T-cell (primary cell): Measurements from ENCODE around the gene UNC5A. TPM values are rescaled to one million over a fixed set of nuclear protein-coding genes. Genes with fewer than 3 reads are reported as not detected.

ENCODE experiments used
- ATAC-seq, 4 experiments: fragments of 200-7000 bp in 3 of 4; fragments of 150-1000 bp in 1 of 4; cut with Tn5 transposase; replicated peaks in 1 of 4; 1 replicate in 3 of 4; 2 replicates in 1 of 4; pipeline ENCODE4 v1.10.0; 2021; ENCODE audit warnings: moderate library complexity in 3 of 4, mild to moderate bottlenecking in 2 of 4, moderate number of reproducible peaks in 1 of 4
- CTCF ChIA-PET, 2 donors: fragments of 300-600 bp; sonication (Branson Sonifier 250); formaldehyde crosslinking; loops; one replicate each; lab custom pipeline; 2022; ENCODE audit warnings: antibody characterized with exemption in 2 of 2; lab: Charles Lee
- POLR2A ChIA-PET, 2 donors: fragments of 300-600 bp; sonication (Branson Sonifier 250); formaldehyde crosslinking; loops; one replicate each; lab custom pipeline; 2022; ENCODE audit warnings: antibody characterized with exemption in 2 of 2; lab: Charles Lee
- DNase-seq, 35 experiments: peaks; one replicate each; pipeline versions ENCODE4 v3.0.0 to v3.0.0-alpha.2; 2013 to 2023
- H3K27ac ChIP-seq: one replicate; pipeline ENCODE4 v1.5.1; 2013; ENCODE audit warnings: low read length
- H3K27me3 ChIP-seq, 2 experiments: replicated peaks in 1 of 2; 1 replicate in 1 of 2; 2 replicates in 1 of 2; pipeline versions ENCODE4 v1.6.1 to v1.7.0; 2013; ENCODE audit warnings: low read length in 1 of 2, mixed read lengths in 1 of 2; ENCODE audit not compliant: control insufficient read depth in 2 of 2, insufficient read depth in 2 of 2; ENCODE audit errors: extremely low read depth in 1 of 2
- H3K36me3 ChIP-seq, 2 donors: 1 replicate in 1 of 2; 2 replicates in 1 of 2; pipeline versions ENCODE4 v1.6.1 to v1.7.0; 2013; ENCODE audit warnings: low read length in 1 of 2; ENCODE audit not compliant: control insufficient read depth in 2 of 2, insufficient read depth in 1 of 2; ENCODE audit errors: extremely low read depth in 1 of 2
- H3K4me1 ChIP-seq, 2 experiments: 1 replicate in 1 of 2; 2 replicates in 1 of 2; pipeline versions ENCODE4 v1.6.1 to v1.7.0; 2013; ENCODE audit warnings: low read length in 2 of 2, mixed read lengths in 1 of 2; ENCODE audit not compliant: insufficient read depth in 2 of 2, control insufficient read depth in 1 of 2; ENCODE audit errors: extremely low read depth in 1 of 2
- H3K4me3 ChIP-seq, 2 donors: 1 replicate in 1 of 2; 2 replicates in 1 of 2; pipeline versions ENCODE4 v1.5.1 to v1.7.0; 2013; ENCODE audit warnings: mild to moderate bottlenecking in 2 of 2, low read length in 1 of 2, moderate library complexity in 1 of 2; ENCODE audit not compliant: control insufficient read depth in 1 of 2; ENCODE audit errors: extremely low read depth in 1 of 2
- H3K9me3 ChIP-seq: 2 replicates; pipeline ENCODE4 v1.7.0; 2013
- H3K27ac Mint-ChIP-seq, 2 donors: one replicate each; pipeline ENCODE4 v1.8.0; 2020 to 2021; ENCODE audit warnings: mild to moderate bottlenecking in 2 of 2, mixed read lengths in 2 of 2
- H3K27me3 Mint-ChIP-seq, 2 donors: one replicate each; pipeline ENCODE4 v1.8.0; 2021 to 2022; ENCODE audit warnings: mixed read lengths in 2 of 2
- H3K36me3 Mint-ChIP-seq: one replicate; pipeline ENCODE4 v1.8.0; 2021; ENCODE audit warnings: mixed read lengths
- H3K4me1 Mint-ChIP-seq, 3 donors: one replicate each; pipeline ENCODE4 v1.8.0; 2020 to 2022; ENCODE audit warnings: mixed read lengths in 3 of 3, mild to moderate bottlenecking in 1 of 3
- H3K4me3 Mint-ChIP-seq, 3 donors: one replicate each; pipeline ENCODE4 v1.8.0; 2020 to 2022; ENCODE audit warnings: mild to moderate bottlenecking in 3 of 3, mixed read lengths in 3 of 3, moderate library complexity in 3 of 3
- H3K9me3 Mint-ChIP-seq, 3 donors: one replicate each; pipeline ENCODE4 v1.8.0; 2020 to 2022; ENCODE audit warnings: mixed read lengths in 3 of 3
- WGBS: methylation state at CpG from one replicate; pipeline ENCODE4 v1.1.5; 2013; ENCODE audit warnings: missing lambda C conversion rate; ENCODE audit not compliant: insufficient coverage; 5-methylcytosine and 5-hydroxymethylcytosine counted together
- total RNA-seq, 35 experiments: library from RNA in 6 of 35; stranded (reverse) in 6 of 35; fragments of 120-200 nt in 1 of 35; gene quantifications; one replicate each; pipeline versions ENCODE4 v1.2.1 to v1.2.4 and lab custom pipeline; 2013 to 2026

The UNC5A gene
- total RNA-seq (not detected), total RNA-seq (lab: John Stamatoyannopoulos, UW) (0 to 0.10 (median 0) reads per million in 29 experiments)
- not detected for total RNA-seq (2013)

- H3K27ac Mint-ChIP-seq, result no peak within 1 kb of the TSS
- H3K4me1 ChIP-seq, result peaks cover 0 to 17% of the 10 kb centered on the region in 2 experiments
- CTCF ChIA-PET, result no interaction called here
- peaks cover 12 to 15% (median 14%) of the 10 kb centered on the region in 3 donors for H3K4me1 Mint-ChIP-seq
- H3K27me3 ChIP-seq, result peaks cover 10 to 80% of the 10 kb centered on the region in 2 experiments
- no peaks in the 10 kb centered on the region for H3K9me3 ChIP-seq
- no peaks in the 10 kb centered on the region for H3K9me3 Mint-ChIP-seq
- H3K27me3 Mint-ChIP-seq, result peaks cover 52 to 78% of the 10 kb centered on the region in 2 donors
- no peaks in the 10 kb centered on the region for H3K36me3 Mint-ChIP-seq
- peak in 28 of 35 experiments; percentile 10 to 63 (median 32) for DNase-seq
- peak; percentile 62 to 80 (median 74) for ATAC-seq
- 3% methylated on average over 48 of the region's 65 CpGs for whole genome bisulfite sequencing
- H3K36me3 ChIP-seq, result no peaks in the 10 kb centered on the region
- peak within 1 kb of the TSS; percentile 71 to 80 (median 79) for H3K4me3 Mint-ChIP-seq
- no peak within 1 kb of the TSS for H3K27ac ChIP-seq
- H3K4me3 ChIP-seq, result peak within 1 kb of the TSS; percentile 11 to 62
- POLR2A ChIA-PET, result no interaction called here
Measured at GRCh38 chr5:176810081-176810597, at the start of gene UNC5A. TSS of gene UNC5A (plus strand) at chr5:176810559. CDS start at chr5:176810751, 192 bp downstream.

GRCh38 chr5:176761755-176762154, 48.6 kb upstream of the UNC5A start:
- Mint-ChIP-seq H3K27me3 (peaks cover 22 to 33% of the 10 kb centered on the region in 2 donors), H3K27ac (no peak overlapping the region), H3K36me3 (no peaks in the 10 kb centered on the region), H3K4me1 (no peaks in the 10 kb centered on the region), H3K4me3 (no peak overlapping the region), H3K9me3 (peaks cover 11 to 21% (median 14%) of the 10 kb centered on the region in 3 donors)
- no peak for DNase-seq
- no peaks in the 10 kb centered on the region for H3K36me3 ChIP-seq
- no peak overlapping the region for H3K4me3 ChIP-seq
- no peaks in the 10 kb centered on the region for H3K9me3 ChIP-seq
- no peak overlapping the region for H3K27ac ChIP-seq
- peaks cover 5% of the 10 kb centered on the region in 2 experiments for H3K27me3 ChIP-seq
- no peak for ATAC-seq
- ChIA-PET CTCF (no interaction called here), POLR2A (no interaction called here)
- H3K4me1 ChIP-seq, result no peaks in the 10 kb centered on the region
- WGBS, result no CpG with 5 or more reads among the region's 2 CpGs

- no peaks in the 10 kb centered on the region for H3K9me3 ChIP-seq
- H3K27ac ChIP-seq, result no peak overlapping the region
- DNase-seq (no peak), ATAC-seq (no peak)
- Mint-ChIP-seq H3K27me3 (peaks cover 20 to 38% of the 10 kb centered on the region in 2 donors), H3K36me3 (no peaks in the 10 kb centered on the region), H3K4me3 (no peak overlapping the region), H3K9me3 (peaks cover 8 to 21% (median 14%) of the 10 kb centered on the region in 3 donors), H3K27ac (no peak overlapping the region), H3K4me1 (no peaks in the 10 kb centered on the region)
- no peak overlapping the region for H3K4me3 ChIP-seq
- ChIA-PET CTCF (no interaction called here), POLR2A (no interaction called here)
- H3K27me3 ChIP-seq, result peaks cover 4 to 9% of the 10 kb centered on the region in 2 experiments
- 57% methylated on average over 3 of the region's 9 CpGs for WGBS
- no peaks in the 10 kb centered on the region for H3K36me3 ChIP-seq
- no peaks in the 10 kb centered on the region for H3K4me1 ChIP-seq
Measured at GRCh38 chr5:176762489-176762888, 47.9 kb upstream of the UNC5A start.

- ChIA-PET POLR2A (no interaction called here), CTCF (interaction anchor here in 1 of 2 donors (0.7 kb wide), 1 partner anchor 279 kb away, joined by 5 read pairs; no protein-coding TSS in a partner anchor)
- ATAC-seq (no peak), DNase-seq (no peak)
- Mint-ChIP-seq H3K27me3 (peaks cover 22 to 51% of the 10 kb centered on the region in 2 donors), H3K9me3 (peaks cover 6 to 21% (median 14%) of the 10 kb centered on the region in 3 donors), H3K27ac (no peak overlapping the region), H3K4me1 (no peaks in the 10 kb centered on the region), H3K36me3 (no peaks in the 10 kb centered on the region), H3K4me3 (no peak overlapping the region)
- WGBS, result no CpG with 5 or more reads among the region's 1 CpG
- peaks cover 7 to 37% of the 10 kb centered on the region in 2 experiments for H3K27me3 ChIP-seq
- no peak overlapping the region for H3K27ac ChIP-seq
- H3K9me3 ChIP-seq, result no peaks in the 10 kb centered on the region
- H3K4me3 ChIP-seq, result no peak overlapping the region
- H3K4me1 ChIP-seq, result no peaks in the 10 kb centered on the region
- H3K36me3 ChIP-seq, result no peaks in the 10 kb centered on the region
Measured at GRCh38 chr5:176765687-176766086, 44.7 kb upstream of the UNC5A start.

GRCh38 chr5:176768174-176768970, 42.0 kb upstream of the UNC5A start:
- no peak overlapping the region for H3K27ac Mint-ChIP-seq
- ATAC-seq (no peak), DNase-seq (no peak)
- H3K27me3 Mint-ChIP-seq, result peaks cover 11 to 53% of the 10 kb centered on the region in 2 donors
- H3K4me1 Mint-ChIP-seq, result no peaks in the 10 kb centered on the region
- ChIA-PET CTCF (interaction anchor here in 1 of 2 donors (0.6 kb wide), 1 partner anchor 30 kb away, joined by 3 read pairs; no protein-coding TSS in a partner anchor), POLR2A (no interaction called here)
- Histone ChIP-seq H3K9me3 (no peaks in the 10 kb centered on the region), H3K27ac (no peak overlapping the region), H3K4me1 (no peaks in the 10 kb centered on the region), H3K4me3 (no peak overlapping the region), H3K36me3 (no peaks in the 10 kb centered on the region), H3K27me3 (peaks cover 6 to 37% of the 10 kb centered on the region in 2 experiments)
- H3K9me3 Mint-ChIP-seq, result peaks cover 6 to 21% (median 10%) of the 10 kb centered on the region in 3 donors
- WGBS, result 31% methylated on average over 5 of the region's 10 CpGs
- H3K4me3 Mint-ChIP-seq, result no peak overlapping the region
- no peaks in the 10 kb centered on the region for H3K36me3 Mint-ChIP-seq

GRCh38 chr5:176769911-176770310, 40.4 kb upstream of the UNC5A start:
- peaks cover 6 to 12% (median 7%) of the 10 kb centered on the region in 3 donors for H3K9me3 Mint-ChIP-seq
- no peak overlapping the region for H3K27ac Mint-ChIP-seq
- Histone ChIP-seq H3K4me3 (no peak overlapping the region), H3K27ac (no peak overlapping the region), H3K27me3 (peaks cover 8 to 46% of the 10 kb centered on the region in 2 experiments), H3K4me1 (no peaks in the 10 kb centered on the region), H3K9me3 (no peaks in the 10 kb centered on the region), H3K36me3 (no peaks in the 10 kb centered on the region)
- H3K27me3 Mint-ChIP-seq, result peaks cover 10 to 53% of the 10 kb centered on the region in 2 donors
- 86% methylated on average over 9 of the region's 9 CpGs for WGBS
- no peak for ATAC-seq
- POLR2A ChIA-PET, result no interaction called here
- CTCF ChIA-PET, result interaction anchor here in 1 of 2 donors (0.7 kb wide), 1 partner anchor 104 kb away, joined by 3 read pairs; no protein-coding TSS in a partner anchor
- no peak overlapping the region for H3K4me3 Mint-ChIP-seq
- H3K36me3 Mint-ChIP-seq, result no peaks in the 10 kb centered on the region
- no peaks in the 10 kb centered on the region for H3K4me1 Mint-ChIP-seq
- DNase-seq, result peak in 1 of 35 experiments; percentile 2
